ENCODE results near the gene POLR2I. TPM values are rescaled to one million over a fixed set of nuclear protein-coding genes. Genes with fewer than 3 reads are reported as not detected.

The POLR2I gene
- total RNA-seq, 2 donors from 2014 or later = 22.1 to 32.6 TPM

DNA sequence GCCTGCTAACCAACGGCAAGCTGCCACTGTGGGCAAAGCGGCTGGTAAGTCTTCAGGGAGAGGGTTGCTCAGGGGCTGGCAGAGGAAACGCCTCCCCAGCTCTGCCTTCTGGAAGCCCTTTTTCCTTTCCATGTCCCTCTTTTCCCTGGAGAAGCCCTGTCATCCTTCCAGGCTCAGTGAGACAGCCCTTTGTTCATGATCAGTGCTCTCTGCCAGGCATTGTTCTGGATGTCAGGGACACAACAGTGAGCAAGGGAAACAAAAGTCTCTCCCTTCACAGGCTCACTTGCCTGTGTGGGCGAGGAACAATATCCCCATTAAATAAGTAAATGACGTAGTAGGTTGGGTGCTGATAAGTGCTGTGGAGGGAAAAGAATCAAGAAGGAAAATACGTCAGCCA lies 17.6 kb downstream of the POLR2I start:
- H3K27ac ChIP-seq = no peak overlapping the region
- H3K4me3 ChIP-seq = no peak overlapping the region
- no peaks in the 10 kb centered on the region for H3K27me3 ChIP-seq (replicated peaks; ENCODE audit: insufficient read depth)
- DNase-seq (ENCODE audit: low spot score) (no peak), ATAC-seq (ENCODE audit: insufficient number of reproducible peaks, low FRiP score, low read depth) (no peak)
- H3K4me1 ChIP-seq (ENCODE audit: control insufficient read depth in 1 of 2, low read depth in 2 of 2) = no peaks in the 10 kb centered on the region
- TF ChIP-seq, protein P1, sequence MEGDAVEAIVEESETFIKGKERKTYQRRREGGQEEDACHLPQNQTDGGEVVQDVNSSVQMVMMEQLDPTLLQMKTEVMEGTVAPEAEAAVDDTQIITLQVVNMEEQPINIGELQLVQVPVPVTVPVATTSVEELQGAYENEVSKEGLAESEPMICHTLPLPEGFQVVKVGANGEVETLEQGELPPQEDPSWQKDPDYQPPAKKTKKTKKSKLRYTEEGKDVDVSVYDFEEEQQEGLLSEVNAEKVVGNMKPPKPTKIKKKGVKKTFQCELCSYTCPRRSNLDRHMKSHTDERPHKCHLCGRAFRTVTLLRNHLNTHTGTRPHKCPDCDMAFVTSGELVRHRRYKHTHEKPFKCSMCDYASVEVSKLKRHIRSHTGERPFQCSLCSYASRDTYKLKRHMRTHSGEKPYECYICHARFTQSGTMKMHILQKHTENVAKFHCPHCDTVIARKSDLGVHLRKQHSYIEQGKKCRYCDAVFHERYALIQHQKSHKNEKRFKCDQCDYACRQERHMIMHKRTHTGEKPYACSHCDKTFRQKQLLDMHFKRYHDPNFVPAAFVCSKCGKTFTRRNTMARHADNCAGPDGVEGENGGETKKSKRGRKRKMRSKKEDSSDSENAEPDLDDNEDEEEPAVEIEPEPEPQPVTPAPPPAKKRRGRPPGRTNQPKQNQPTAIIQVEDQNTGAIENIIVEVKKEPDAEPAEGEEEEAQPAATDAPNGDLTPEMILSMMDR (IDR thresholded peaks at IDR 0.05) = no peak
- H3K9me3 ChIP-seq = no peaks in the 10 kb centered on the region
- H3K36me3 ChIP-seq = no peaks in the 10 kb centered on the region

DNA sequence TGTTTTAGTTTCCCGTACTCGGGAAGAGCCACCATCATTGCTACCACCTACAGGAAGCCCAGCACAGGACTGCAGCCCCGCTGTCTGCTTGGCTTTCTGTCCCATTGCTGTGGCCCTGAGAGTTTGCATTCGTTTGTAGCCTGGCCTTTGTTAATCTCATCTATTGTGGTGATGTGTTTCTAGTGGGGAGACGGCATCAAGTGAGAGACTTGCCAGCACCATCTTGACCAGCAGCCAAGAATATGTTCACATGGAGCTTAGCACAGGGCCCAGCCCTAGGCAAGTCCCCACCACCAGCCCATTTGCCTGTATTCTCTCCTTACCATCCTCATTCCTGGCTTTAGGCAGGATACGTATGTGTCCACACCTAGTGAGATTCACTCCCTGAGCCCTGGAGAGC lies 21.0 kb downstream of the POLR2I start:
- no peaks in the 10 kb centered on the region for H3K9me3 ChIP-seq
- no peaks in the 10 kb centered on the region for H3K36me3 ChIP-seq
- ATAC-seq (ENCODE audit: insufficient number of reproducible peaks, low FRiP score, low read depth) = no peak
- H3K27me3 ChIP-seq (replicated peaks; ENCODE audit: insufficient read depth) = no peaks in the 10 kb centered on the region
- H3K4me1 ChIP-seq (ENCODE audit: control insufficient read depth in 1 of 2, low read depth in 2 of 2) = no peaks in the 10 kb centered on the region
- no peak overlapping the region for H3K4me3 ChIP-seq
- DNase-seq (ENCODE audit: low spot score) = no peak
- TF ChIP-seq, protein P1 (IDR thresholded peaks at IDR 0.05) = no peak
- H3K27ac ChIP-seq = no peak overlapping the region

DNA sequence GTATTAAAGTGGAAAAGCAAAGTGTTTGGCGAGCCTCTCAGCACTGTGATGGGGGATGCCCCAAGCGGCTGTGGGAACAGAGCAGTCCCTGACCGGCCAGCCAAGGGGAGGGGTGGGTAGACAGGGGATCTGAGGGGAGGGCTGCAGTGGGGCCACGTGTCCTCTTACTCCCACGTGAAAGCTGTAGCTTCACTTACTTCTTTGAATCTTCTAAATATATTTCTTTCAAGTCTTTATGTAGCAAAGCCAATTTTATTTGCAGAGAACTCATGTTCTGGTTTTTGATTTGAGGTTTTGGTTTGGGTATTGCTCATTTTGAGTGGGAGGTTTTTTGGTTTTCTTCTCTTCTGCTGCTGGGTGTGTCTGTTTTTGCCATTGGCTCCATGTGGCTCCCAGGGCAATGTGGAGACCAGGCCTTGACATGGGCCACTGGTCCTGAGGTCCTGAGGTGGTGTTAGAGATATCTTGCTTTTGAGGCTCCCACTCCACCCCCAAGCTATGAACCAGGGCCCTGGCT lies 21.5 kb downstream of the POLR2I start:
- no peak overlapping the region for H3K4me3 ChIP-seq
- ATAC-seq (ENCODE audit: insufficient number of reproducible peaks, low FRiP score, low read depth) = no peak
- DNase-seq (ENCODE audit: low spot score) = no peak
- TF ChIP-seq, protein P1 (IDR thresholded peaks at IDR 0.05) = no peak
- no peaks in the 10 kb centered on the region for H3K27me3 ChIP-seq (replicated peaks; ENCODE audit: insufficient read depth)
- H3K4me1 ChIP-seq (ENCODE audit: control insufficient read depth in 1 of 2, low read depth in 2 of 2) = no peaks in the 10 kb centered on the region
- H3K36me3 ChIP-seq = no peaks in the 10 kb centered on the region
- H3K9me3 ChIP-seq = no peaks in the 10 kb centered on the region
- no peak overlapping the region for H3K27ac ChIP-seq

DNA sequence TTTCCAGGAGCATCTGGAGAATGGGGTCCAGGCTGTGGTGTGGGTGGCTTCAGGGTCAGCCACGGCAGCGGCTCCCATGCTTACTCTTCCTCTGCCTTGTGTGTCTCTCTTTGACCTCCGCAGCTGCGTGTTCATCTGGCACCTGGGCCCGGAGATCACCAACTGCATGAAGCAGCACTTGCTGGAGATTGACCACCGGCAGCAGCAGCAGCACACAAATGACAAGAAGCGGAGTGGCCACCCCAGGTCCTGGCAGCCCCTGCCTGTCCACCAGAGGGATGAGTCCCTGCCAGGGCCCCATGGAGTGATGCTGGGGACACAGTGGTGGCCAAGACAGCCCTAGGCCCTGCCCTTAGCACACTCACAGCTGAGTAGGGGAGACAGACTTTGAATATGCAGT lies 22.1 kb downstream of the POLR2I start:
- ATAC-seq (ENCODE audit: insufficient number of reproducible peaks, low FRiP score, low read depth) (no peak), DNase-seq (ENCODE audit: low spot score) (no peak)
- TF ChIP-seq, protein P1 (IDR thresholded peaks at IDR 0.05) = no peak
- Histone ChIP-seq H3K27ac (no peak overlapping the region), H3K4me1 (ENCODE audit: control insufficient read depth in 1 of 2, low read depth in 2 of 2) (no peaks in the 10 kb centered on the region), H3K4me3 (no peak overlapping the region), H3K9me3 (no peaks in the 10 kb centered on the region), H3K27me3 (replicated peaks; ENCODE audit: insufficient read depth) (no peaks in the 10 kb centered on the region), H3K36me3 (no peaks in the 10 kb centered on the region)

GRCh38 chr19:36090910-36091695 lies 23.6 kb downstream of the POLR2I start:
- H3K27ac ChIP-seq = no peak overlapping the region
- ATAC-seq (ENCODE audit: insufficient number of reproducible peaks, low FRiP score, low read depth) (no peak), DNase-seq (ENCODE audit: low spot score) (no peak)
- TF ChIP-seq, protein P1 (IDR thresholded peaks at IDR 0.05) = no peak
- H3K9me3 ChIP-seq = no peaks in the 10 kb centered on the region
- H3K27me3 ChIP-seq (replicated peaks; ENCODE audit: insufficient read depth) = no peaks in the 10 kb centered on the region
- H3K4me1 ChIP-seq (ENCODE audit: control insufficient read depth in 1 of 2, low read depth in 2 of 2) = no peaks in the 10 kb centered on the region
- no peaks in the 10 kb centered on the region for H3K36me3 ChIP-seq
- no peak overlapping the region for H3K4me3 ChIP-seq
